Osteocyte (in vitro differentiated cells): Measurements from ENCODE around the gene RAB14. TPM values are rescaled to one million over a fixed set of nuclear protein-coding genes. Genes with fewer than 3 reads are reported as not detected.
"Not testable (repeated sequence)": the region's sequence is repeated elsewhere in the genome, so short reads cannot be mapped to it uniquely, and the experiment has no call there.

Experiments
- DNase-seq: peaks from one replicate; pipeline ENCODE4 v3.0.0; 2021; ENCODE audit warnings: mixed read lengths; ENCODE audit not compliant: unreplicated experiment; ENCODE audit errors: extremely low spot score
- H3K27ac Mint-ChIP-seq: one replicate; pipeline ENCODE4 v1.8.0; 2021; ENCODE audit warnings: mild to moderate bottlenecking, mixed read lengths; ENCODE audit not compliant: unreplicated experiment
- H3K27me3 Mint-ChIP-seq: one replicate; pipeline ENCODE4 v1.8.0; 2021; ENCODE audit warnings: mixed read lengths; ENCODE audit not compliant: unreplicated experiment
- H3K36me3 Mint-ChIP-seq: one replicate; pipeline ENCODE4 v1.8.0; 2021; ENCODE audit warnings: mixed read lengths; ENCODE audit not compliant: unreplicated experiment
- H3K4me1 Mint-ChIP-seq: one replicate; pipeline ENCODE4 v1.8.0; 2021; ENCODE audit warnings: mixed read lengths; ENCODE audit not compliant: unreplicated experiment
- H3K4me3 Mint-ChIP-seq: one replicate; pipeline ENCODE4 v1.8.0; 2021; ENCODE audit warnings: mild to moderate bottlenecking, moderate library complexity, mixed read lengths; ENCODE audit not compliant: unreplicated experiment
- H3K9me3 Mint-ChIP-seq: one replicate; pipeline ENCODE4 v1.8.0; 2021; ENCODE audit warnings: mixed read lengths; ENCODE audit not compliant: unreplicated experiment
- total RNA-seq: library from RNA; stranded (reverse); gene quantifications from 2 replicates; pipeline ENCODE4 v1.2.1, GENCODE V29; 2021
- TF ChIP-seq, protein P1 (sequence below): fragments of 200-600 bp; sonication (generic); IDR thresholded peaks from 2 replicates; pipeline ENCODE4 v1.5.0; 2021; ENCODE audit warnings: antibody characterized with exemption, mild to moderate bottlenecking, moderate library complexity

RAB14 gene
- total RNA-seq, 1 donor from 2014 or later, result 64.0 TPM

GRCh38 chr9:121138973-121139372 is 62.7 kb downstream of the RAB14 start:
- H3K4me3 Mint-ChIP-seq, result no peak overlapping the region
- no peak for DNase-seq
- H3K4me1 Mint-ChIP-seq, result no peaks in the 10 kb centered on the region
- TF ChIP-seq, protein P1, sequence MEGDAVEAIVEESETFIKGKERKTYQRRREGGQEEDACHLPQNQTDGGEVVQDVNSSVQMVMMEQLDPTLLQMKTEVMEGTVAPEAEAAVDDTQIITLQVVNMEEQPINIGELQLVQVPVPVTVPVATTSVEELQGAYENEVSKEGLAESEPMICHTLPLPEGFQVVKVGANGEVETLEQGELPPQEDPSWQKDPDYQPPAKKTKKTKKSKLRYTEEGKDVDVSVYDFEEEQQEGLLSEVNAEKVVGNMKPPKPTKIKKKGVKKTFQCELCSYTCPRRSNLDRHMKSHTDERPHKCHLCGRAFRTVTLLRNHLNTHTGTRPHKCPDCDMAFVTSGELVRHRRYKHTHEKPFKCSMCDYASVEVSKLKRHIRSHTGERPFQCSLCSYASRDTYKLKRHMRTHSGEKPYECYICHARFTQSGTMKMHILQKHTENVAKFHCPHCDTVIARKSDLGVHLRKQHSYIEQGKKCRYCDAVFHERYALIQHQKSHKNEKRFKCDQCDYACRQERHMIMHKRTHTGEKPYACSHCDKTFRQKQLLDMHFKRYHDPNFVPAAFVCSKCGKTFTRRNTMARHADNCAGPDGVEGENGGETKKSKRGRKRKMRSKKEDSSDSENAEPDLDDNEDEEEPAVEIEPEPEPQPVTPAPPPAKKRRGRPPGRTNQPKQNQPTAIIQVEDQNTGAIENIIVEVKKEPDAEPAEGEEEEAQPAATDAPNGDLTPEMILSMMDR, result no peak
- H3K27me3 Mint-ChIP-seq, result no peaks in the 10 kb centered on the region
- peaks cover 26% of the 10 kb centered on the region for H3K36me3 Mint-ChIP-seq
- no peak overlapping the region for H3K27ac Mint-ChIP-seq
- H3K9me3 Mint-ChIP-seq, result no peaks in the 10 kb centered on the region

DNA sequence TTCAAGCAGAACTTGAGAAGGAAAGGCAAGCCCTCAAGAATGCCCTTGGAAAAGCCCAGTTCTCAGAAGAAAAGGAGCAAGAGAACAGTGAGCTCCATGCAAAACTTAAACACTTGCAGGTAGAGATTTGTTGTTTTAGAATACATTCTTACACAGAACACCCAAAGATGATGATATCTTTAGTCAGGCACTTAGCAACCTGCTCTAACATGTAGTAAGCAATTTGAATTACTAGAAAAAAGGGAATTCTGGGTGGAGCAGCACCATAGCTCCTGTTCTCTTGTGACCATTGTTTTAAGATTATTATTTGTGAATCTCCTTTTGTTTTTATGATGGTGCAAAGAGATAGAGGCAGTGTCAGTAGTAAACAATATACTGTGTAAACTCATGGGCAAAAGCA is 63.1 kb downstream of the RAB14 start:
- H3K4me3 Mint-ChIP-seq, result no peak overlapping the region
- TF ChIP-seq, protein P1, result no peak
- H3K36me3 Mint-ChIP-seq, result peaks cover 25% of the 10 kb centered on the region
- H3K27me3 Mint-ChIP-seq, result no peaks in the 10 kb centered on the region
- DNase-seq, result no peak
- H3K4me1 Mint-ChIP-seq, result no peaks in the 10 kb centered on the region
- no peak overlapping the region for H3K27ac Mint-ChIP-seq
- H3K9me3 Mint-ChIP-seq, result no peaks in the 10 kb centered on the region

DNA sequence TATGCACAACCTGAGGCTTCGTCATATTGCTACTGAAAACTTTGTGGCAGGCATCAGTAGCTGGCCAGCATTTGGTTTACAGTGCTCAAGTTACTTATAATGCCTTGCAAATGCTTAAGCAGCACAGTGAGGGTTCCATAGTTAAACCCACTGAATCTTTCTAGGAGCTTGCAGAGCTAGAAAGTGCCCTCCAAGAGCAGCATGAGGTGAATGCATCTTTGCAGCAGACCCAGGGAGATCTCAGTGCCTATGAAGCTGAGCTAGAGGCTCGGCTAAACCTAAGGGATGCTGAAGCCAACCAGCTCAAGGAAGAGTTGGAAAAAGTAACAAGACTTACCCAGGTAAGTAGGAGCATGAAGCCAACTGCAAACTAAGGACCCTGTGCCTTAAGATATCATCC is 66.0 kb downstream of the RAB14 start:
- Mint-ChIP-seq H3K9me3 (no peaks in the 10 kb centered on the region), H3K36me3 (peaks cover 14% of the 10 kb centered on the region), H3K4me1 (peaks cover 4% of the 10 kb centered on the region), H3K4me3 (no peak overlapping the region), H3K27ac (no peak overlapping the region), H3K27me3 (no peaks in the 10 kb centered on the region)
- no peak for DNase-seq
- TF ChIP-seq, protein P1, result no peak

DNA sequence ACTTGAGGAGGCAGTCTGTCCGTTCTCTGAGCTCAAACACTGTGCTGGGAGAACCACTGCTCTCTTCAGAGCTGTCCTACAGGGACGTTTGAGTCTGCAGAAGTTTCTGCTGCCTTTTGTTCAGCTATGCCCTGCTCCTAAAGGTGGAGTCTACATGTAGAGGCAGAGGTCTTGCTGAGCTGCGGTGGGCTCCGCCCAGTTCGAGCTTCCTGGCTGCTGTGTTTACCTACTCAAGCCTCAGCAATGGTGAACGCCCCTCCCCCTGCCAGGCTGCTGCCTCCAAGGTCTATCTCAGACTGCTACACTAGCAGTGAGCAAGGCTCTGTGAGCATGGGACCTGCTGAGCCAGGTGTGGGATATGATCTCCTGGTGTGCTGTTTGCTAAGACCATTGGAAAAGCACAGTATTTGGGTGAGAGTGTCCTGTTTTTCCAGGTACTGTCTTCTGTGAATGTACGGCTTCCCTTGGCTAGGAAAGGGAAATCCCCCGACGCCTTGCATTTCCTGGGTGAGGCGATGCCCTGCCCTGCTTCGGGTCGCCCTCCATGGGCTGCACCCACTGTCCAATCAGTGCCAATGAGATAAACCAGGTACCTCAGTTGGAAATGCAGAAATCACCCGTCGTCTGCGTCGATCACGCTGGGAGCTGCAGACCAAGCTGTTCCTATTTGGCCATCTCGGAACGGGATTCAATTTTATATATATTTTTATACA is 68.4 kb downstream of the RAB14 start:
- no peak for DNase-seq
- Mint-ChIP-seq H3K36me3 (peaks cover 25% of the 10 kb centered on the region), H3K9me3 (peaks cover 8% of the 10 kb centered on the region), H3K27ac (no peak overlapping the region), H3K4me3 (no peak overlapping the region), H3K4me1 (peaks cover 4% of the 10 kb centered on the region), H3K27me3 (no peaks in the 10 kb centered on the region)
- TF ChIP-seq, protein P1, result no peak

DNA sequence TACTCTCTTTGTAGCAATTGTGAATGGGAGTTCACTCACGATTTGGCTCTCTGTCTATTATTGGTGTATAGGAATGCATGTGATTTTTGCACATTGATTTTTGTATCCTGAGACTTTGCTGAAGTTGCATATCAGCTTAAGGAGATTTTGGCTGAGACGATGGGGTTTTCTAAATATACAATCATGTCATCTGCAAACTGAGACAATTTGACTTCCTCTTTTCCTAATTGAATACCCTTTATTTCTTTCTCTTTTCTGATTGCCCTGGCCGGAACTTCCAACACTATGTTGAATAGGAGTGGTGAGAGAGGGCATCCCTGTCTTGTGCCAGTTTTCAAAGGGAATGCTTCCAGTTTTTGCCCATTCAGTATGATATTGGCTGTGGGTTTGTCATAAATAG is 72.3 kb downstream of the RAB14 start:
- H3K4me3 Mint-ChIP-seq, H3K27ac Mint-ChIP-seq, DNase-seq, H3K27me3 Mint-ChIP-seq, H3K4me1 Mint-ChIP-seq, H3K9me3 Mint-ChIP-seq: not testable (repeated sequence)
- H3K36me3 Mint-ChIP-seq, result peaks cover 31% of the 10 kb centered on the region

Other genes with a start within 250 kb of the RAB14 start
- gene C5, start 151.6 kb downstream of the RAB14 start, total RNA-seq, result 6.3 and 7.6 TPM in 2 replicates
- gene CNTRL, start 126.9 kb downstream of the RAB14 start, total RNA-seq, result 7.5 and 10.4 TPM in 2 replicates
- gene GSN, start 66.3 kb upstream of the RAB14 start, total RNA-seq, result 235 and 249 TPM in 2 replicates
- 51.0 and 53.2 TPM in 2 replicates for gene STOM, start 168.4 kb upstream of the RAB14 start, total RNA-seq